H7 (cell line): ENCODE data around the gene SSR4. TPM values are rescaled to one million over a fixed set of nuclear protein-coding genes. Genes with fewer than 3 reads are reported as not detected.

Experiments used
- DNase-seq: peaks from one replicate; pipeline ENCODE4 v3.0.0; 2012
- H3K27me3 ChIP-seq: 2 replicates; pipeline ENCODE4 v1.6.0; 2011; ENCODE audit warnings: mild to moderate bottlenecking, low read length; ENCODE audit not compliant: control insufficient read depth, insufficient read depth
- H3K36me3 ChIP-seq: replicated peaks from 2 replicates; pipeline ENCODE4 v1.5.1; 2011; ENCODE audit warnings: low read length; ENCODE audit not compliant: control insufficient read depth, insufficient read depth
- H3K4me3 ChIP-seq: 2 replicates; pipeline ENCODE4 v1.5.1; 2011; ENCODE audit warnings: low read depth, mild to moderate bottlenecking, control low read depth, low read length, moderate library complexity; ENCODE audit not compliant: insufficient read depth
- total RNA-seq: library from RNA; depleted of rRNA; stranded (reverse); fragments of >200 nt; shearing (Covaris generic); gene quantifications from 2 replicates; pipeline ENCODE4 v1.2.3, GENCODE V29; 2014

Gene SSR4
- total RNA-seq, 1 experiment from 2014 or later: 198 TPM

GRCh38 chrX:153766098-153766817 lies 28.2 kb upstream of the SSR4 start:
- peak; percentile 80 for DNase-seq
- no peak overlapping the region for H3K4me3 ChIP-seq
- H3K36me3 ChIP-seq: no peaks in the 10 kb centered on the region
- H3K27me3 ChIP-seq: no peaks in the 10 kb centered on the region

GRCh38 chrX:153766871-153767673 lies 27.4 kb upstream of the SSR4 start:
- peak; percentile 77 for DNase-seq
- Histone ChIP-seq H3K27me3 (no peaks in the 10 kb centered on the region), H3K4me3 (no peak overlapping the region), H3K36me3 (no peaks in the 10 kb centered on the region)

- no peak overlapping the region for H3K4me3 ChIP-seq
- H3K36me3 ChIP-seq: no peaks in the 10 kb centered on the region
- DNase-seq: peak; percentile 63
- H3K27me3 ChIP-seq: no peaks in the 10 kb centered on the region
Observed at GRCh38 chrX:153767674-153768055, 26.8 kb upstream of the SSR4 start.

GRCh38 chrX:153768311-153769157 lies 25.9 kb upstream of the SSR4 start:
- Histone ChIP-seq H3K27me3 (no peaks in the 10 kb centered on the region), H3K4me3 (no peak overlapping the region), H3K36me3 (no peaks in the 10 kb centered on the region)
- peak; percentile 73 for DNase-seq

- no peaks in the 10 kb centered on the region for H3K27me3 ChIP-seq
- H3K36me3 ChIP-seq: no peaks in the 10 kb centered on the region
- H3K4me3 ChIP-seq: no peak overlapping the region
- peak; percentile 63 for DNase-seq
Observed at GRCh38 chrX:153769158-153769864, 25.2 kb upstream of the SSR4 start.

- H3K36me3 ChIP-seq: no peaks in the 10 kb centered on the region
- peak; percentile 65 for DNase-seq
- H3K27me3 ChIP-seq: no peaks in the 10 kb centered on the region
- H3K4me3 ChIP-seq: no peak overlapping the region
Observed at GRCh38 chrX:153769865-153770600, 24.4 kb upstream of the SSR4 start.

GRCh38 chrX:153770601-153771414 lies 23.7 kb upstream of the SSR4 start:
- DNase-seq: peak; percentile 66
- no peaks in the 10 kb centered on the region for H3K27me3 ChIP-seq
- no peaks in the 10 kb centered on the region for H3K36me3 ChIP-seq
- H3K4me3 ChIP-seq: no peak overlapping the region

GRCh38 chrX:153771415-153772315 lies 22.8 kb upstream of the SSR4 start:
- no peaks in the 10 kb centered on the region for H3K27me3 ChIP-seq
- DNase-seq: peak; percentile 51
- H3K36me3 ChIP-seq: no peaks in the 10 kb centered on the region
- no peak overlapping the region for H3K4me3 ChIP-seq

GRCh38 chrX:153772316-153773217 lies 21.9 kb upstream of the SSR4 start:
- no peaks in the 10 kb centered on the region for H3K36me3 ChIP-seq
- H3K27me3 ChIP-seq: no peaks in the 10 kb centered on the region
- no peak overlapping the region for H3K4me3 ChIP-seq
- DNase-seq: peak; percentile 60

- Histone ChIP-seq H3K36me3 (no peaks in the 10 kb centered on the region), H3K27me3 (no peaks in the 10 kb centered on the region), H3K4me3 (no peak overlapping the region)
- DNase-seq: peak; percentile 61
Observed at GRCh38 chrX:153773218-153773611, 21.3 kb upstream of the SSR4 start.

- H3K27me3 ChIP-seq: no peaks in the 10 kb centered on the region
- peak; percentile 64 for DNase-seq
- H3K36me3 ChIP-seq: no peaks in the 10 kb centered on the region
- H3K4me3 ChIP-seq: no peak overlapping the region
Observed at GRCh38 chrX:153773741-153774575, 20.5 kb upstream of the SSR4 start.
